Measurements from ENCODE around the gene HNF1A. TPM values are rescaled to one million over a fixed set of nuclear protein-coding genes. Genes with fewer than 3 reads are reported as not detected.
A peak's percentile ranks its signal among the peaks of the same experiment; 100 is the strongest.

Gene HNF1A
- total and polyA plus RNA-seq, 2 of the 13 experiments (the other 11 are each of a cell fraction or from before 2014, with no cell fraction given) = 13.4 to 34.7 TPM

- TF ChIP-seq, protein P1, sequence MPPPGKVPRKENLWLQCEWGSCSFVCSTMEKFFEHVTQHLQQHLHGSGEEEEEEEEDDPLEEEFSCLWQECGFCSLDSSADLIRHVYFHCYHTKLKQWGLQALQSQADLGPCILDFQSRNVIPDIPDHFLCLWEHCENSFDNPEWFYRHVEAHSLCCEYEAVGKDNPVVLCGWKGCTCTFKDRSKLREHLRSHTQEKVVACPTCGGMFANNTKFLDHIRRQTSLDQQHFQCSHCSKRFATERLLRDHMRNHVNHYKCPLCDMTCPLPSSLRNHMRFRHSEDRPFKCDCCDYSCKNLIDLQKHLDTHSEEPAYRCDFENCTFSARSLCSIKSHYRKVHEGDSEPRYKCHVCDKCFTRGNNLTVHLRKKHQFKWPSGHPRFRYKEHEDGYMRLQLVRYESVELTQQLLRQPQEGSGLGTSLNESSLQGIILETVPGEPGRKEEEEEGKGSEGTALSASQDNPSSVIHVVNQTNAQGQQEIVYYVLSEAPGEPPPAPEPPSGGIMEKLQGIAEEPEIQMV (CRISPR knock-in tag; IDR thresholded peaks at IDR 0.05; ENCODE audit: low read depth) = no peak
- no peak for TF ChIP-seq MYC (CRISPR knock-in tag; IDR thresholded peaks at IDR 0.05; ENCODE audit: borderline replicate concordance)
- no peak for TF ChIP-seq NFE2 (CRISPR knock-in tag; IDR thresholded peaks at IDR 0.05)
- TF ChIP-seq FOXP4 (CRISPR knock-in tag; IDR thresholded peaks at IDR 0.05) = peak; percentile 66; the same call in 1 of the 2 replicates
- TF ChIP-seq ZNF292 (CRISPR knock-in tag; IDR thresholded peaks at IDR 0.05; ENCODE audit: borderline replicate concordance, low read depth) = 0 out of 2 replicates have a peak, but pooled peaks have one; percentile 50
- TF ChIP-seq, protein P2, sequence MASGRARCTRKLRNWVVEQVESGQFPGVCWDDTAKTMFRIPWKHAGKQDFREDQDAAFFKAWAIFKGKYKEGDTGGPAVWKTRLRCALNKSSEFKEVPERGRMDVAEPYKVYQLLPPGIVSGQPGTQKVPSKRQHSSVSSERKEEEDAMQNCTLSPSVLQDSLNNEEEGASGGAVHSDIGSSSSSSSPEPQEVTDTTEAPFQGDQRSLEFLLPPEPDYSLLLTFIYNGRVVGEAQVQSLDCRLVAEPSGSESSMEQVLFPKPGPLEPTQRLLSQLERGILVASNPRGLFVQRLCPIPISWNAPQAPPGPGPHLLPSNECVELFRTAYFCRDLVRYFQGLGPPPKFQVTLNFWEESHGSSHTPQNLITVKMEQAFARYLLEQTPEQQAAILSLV (CRISPR knock-in tag; IDR thresholded peaks at IDR 0.05; ENCODE audit: borderline replicate concordance) = no peak
- TF ChIP-seq ZNF800 (CRISPR knock-in tag; IDR thresholded peaks at IDR 0.05) = 0 out of 2 replicates have a peak, but pooled peaks have one; percentile 47
- no peak for TF ChIP-seq ZNF143 (CRISPR knock-in tag; IDR thresholded peaks at IDR 0.05)
- TF ChIP-seq PPARG (CRISPR knock-in tag; conservative IDR thresholded peaks at IDR 0.05) = no peak
- peak; percentile 52; the same call in 1 of the 2 replicates for TF ChIP-seq FOXA3 (CRISPR knock-in tag; IDR thresholded peaks at IDR 0.05)
- no peak for TF ChIP-seq ZNF782 (CRISPR knock-in tag; IDR thresholded peaks at IDR 0.05; ENCODE audit: borderline replicate concordance)
- peak; percentile 42; the same call in 1 of the 2 replicates for TF ChIP-seq ZNF788 (CRISPR knock-in tag; IDR thresholded peaks at IDR 0.05; ENCODE audit: borderline replicate concordance)
- TF ChIP-seq NFKBIZ (CRISPR knock-in tag; IDR thresholded peaks at IDR 0.05) = no peak
- TF ChIP-seq ZNF12 (CRISPR knock-in tag; IDR thresholded peaks at IDR 0.05) = no peak
- no peak for TF ChIP-seq ZNF775 (CRISPR knock-in tag; IDR thresholded peaks at IDR 0.05; ENCODE audit: borderline replicate concordance)
- peak; percentile 74; the same call in 1 of the 2 replicates for TF ChIP-seq DPF2 (CRISPR knock-in tag; IDR thresholded peaks at IDR 0.05; ENCODE audit: borderline replicate concordance, low read depth)
- TF ChIP-seq, protein P3, sequence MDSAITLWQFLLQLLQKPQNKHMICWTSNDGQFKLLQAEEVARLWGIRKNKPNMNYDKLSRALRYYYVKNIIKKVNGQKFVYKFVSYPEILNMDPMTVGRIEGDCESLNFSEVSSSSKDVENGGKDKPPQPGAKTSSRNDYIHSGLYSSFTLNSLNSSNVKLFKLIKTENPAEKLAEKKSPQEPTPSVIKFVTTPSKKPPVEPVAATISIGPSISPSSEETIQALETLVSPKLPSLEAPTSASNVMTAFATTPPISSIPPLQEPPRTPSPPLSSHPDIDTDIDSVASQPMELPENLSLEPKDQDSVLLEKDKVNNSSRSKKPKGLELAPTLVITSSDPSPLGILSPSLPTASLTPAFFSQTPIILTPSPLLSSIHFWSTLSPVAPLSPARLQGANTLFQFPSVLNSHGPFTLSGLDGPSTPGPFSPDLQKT (CRISPR knock-in tag; IDR thresholded peaks at IDR 0.05; ENCODE audit: borderline replicate concordance) = no peak
- no peak for TF ChIP-seq JARID2 (CRISPR knock-in tag; IDR thresholded peaks at IDR 0.05; ENCODE audit: insufficient replicate concordance)
- TF ChIP-seq GATAD2A (CRISPR knock-in tag; IDR thresholded peaks at IDR 0.05) = peak; percentile 77
- TF ChIP-seq, protein P4, sequence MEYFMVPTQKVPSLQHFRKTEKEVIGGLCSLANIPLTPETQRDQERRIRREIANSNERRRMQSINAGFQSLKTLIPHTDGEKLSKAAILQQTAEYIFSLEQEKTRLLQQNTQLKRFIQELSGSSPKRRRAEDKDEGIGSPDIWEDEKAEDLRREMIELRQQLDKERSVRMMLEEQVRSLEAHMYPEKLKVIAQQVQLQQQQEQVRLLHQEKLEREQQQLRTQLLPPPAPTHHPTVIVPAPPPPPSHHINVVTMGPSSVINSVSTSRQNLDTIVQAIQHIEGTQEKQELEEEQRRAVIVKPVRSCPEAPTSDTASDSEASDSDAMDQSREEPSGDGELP (IDR thresholded peaks at IDR 0.05; ENCODE audit: borderline replicate concordance, low read depth) = 0 out of 2 replicates have a peak, but pooled peaks have one; percentile 27
Observed at GRCh38 chr12:121025442-121026226, 47.3 kb downstream of the HNF1A start (continued).

Measured in HepG2 (cell line).